OCI-LY7 (cell line): ENCODE measurements around the gene CRIP1.

Experiments
- CTCF ChIP-seq: fragments of 200-600 bp; sonication (generic); conservative IDR thresholded peaks from 2 replicates; pipeline ENCODE4 v1.5.1; 2014; ENCODE audit warnings: mild to moderate bottlenecking, antibody characterized with exemption, low read length, moderate library complexity, mixed read lengths
- EZH2phosphoT487 ChIP-seq: fragments of 200-600 bp; sonication (generic); IDR thresholded peaks from 2 replicates; pipeline ENCODE4 v1.6.1; 2018; ENCODE audit warnings: low read depth, borderline replicate concordance, mild to moderate bottlenecking, mixed run types, antibody characterized with exemption, low read length, moderate library complexity, mixed read lengths

DNA sequence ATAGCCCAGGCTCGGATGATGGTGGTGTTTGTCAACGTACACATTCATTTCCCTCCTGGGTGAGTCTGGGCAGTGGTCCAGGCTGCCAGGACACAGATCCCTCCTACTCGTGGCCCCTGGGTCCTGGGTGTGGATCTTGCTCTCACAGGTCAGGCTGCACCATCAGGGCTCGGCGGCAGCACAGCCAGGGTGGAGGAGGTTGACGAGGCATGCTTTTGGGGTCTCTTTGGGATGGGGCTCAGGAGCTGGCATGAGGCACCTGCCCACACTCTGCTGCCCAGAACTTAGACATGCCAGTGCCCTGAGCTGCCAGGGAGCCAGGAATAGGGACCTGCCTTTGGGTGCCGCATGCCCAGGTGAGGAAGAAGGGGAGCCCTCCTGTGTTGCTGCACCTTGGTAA lies 49.4 kb downstream of the CRIP1 start:
- no peak for TF ChIP-seq CTCF
- TF ChIP-seq EZH2phosphoT487: no peak
